Mammary microvascular endothelial cell (primary cell): Measurements from ENCODE around the gene SLC31A2. TPM values are rescaled to one million over a fixed set of nuclear protein-coding genes. Genes with fewer than 3 reads are reported as not detected.

Experiments used
- total RNA-seq: library from RNA; depleted of rRNA; stranded (reverse); fragments of >200 nt; gene quantifications from 2 replicates; pipeline ENCODE4 v1.2.3, GENCODE V29; 2015

The SLC31A2 gene, protein sequence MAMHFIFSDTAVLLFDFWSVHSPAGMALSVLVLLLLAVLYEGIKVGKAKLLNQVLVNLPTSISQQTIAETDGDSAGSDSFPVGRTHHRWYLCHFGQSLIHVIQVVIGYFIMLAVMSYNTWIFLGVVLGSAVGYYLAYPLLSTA
- 6.7 and 7.5 TPM in 2 replicates for total RNA-seq

GRCh38 chr9:113150670-113151611, at the start of gene SLC31A2:
Gene SLC31A2 (plus strand): TSS chr9:113151007. CDS start chr9:113151075, 68 bp downstream.

Other genes with a start within 250 kb of the SLC31A2 start
- gene ZNF883, start 138.8 kb upstream of the SLC31A2 start, total RNA-seq: 0.13 and 0.25 TPM in 2 replicates
- 0.60 and 0.89 TPM in 2 replicates for gene ZFP37, start 94.3 kb upstream of the SLC31A2 start, total RNA-seq
- 22.1 and 23.5 TPM in 2 replicates for gene FKBP15, start 70.3 kb downstream of the SLC31A2 start, total RNA-seq
- 16.7 and 19.3 TPM in 2 replicates for gene SLC31A1, start 70.5 kb downstream of the SLC31A2 start, total RNA-seq
- gene CDC26, start 124.6 kb downstream of the SLC31A2 start, total RNA-seq: 40.4 and 44.4 TPM in 2 replicates
- gene PRPF4, start 124.7 kb downstream of the SLC31A2 start, total RNA-seq: 25.2 and 26.6 TPM in 2 replicates
- gene RNF183, start 152.4 kb downstream of the SLC31A2 start, total RNA-seq: not detected in 2 replicates
- 0.79 and 0.80 TPM in 2 replicates for gene WDR31, start 189.3 kb downstream of the SLC31A2 start, total RNA-seq
- gene BSPRY, start 198.5 kb downstream of the SLC31A2 start, total RNA-seq: not detected in 2 replicates
- 10.6 and 13.3 TPM in 2 replicates for gene HDHD3, start 226.0 kb downstream of the SLC31A2 start, total RNA-seq